Activated naive CD8-positive, alpha-beta T cell treated with anti-CD3 and anti-CD28 coated beads, Interleukin-2, amount 50 U/mL, for 24 hours (primary cell): Measurements from ENCODE around the gene FYCO1.
A peak's percentile ranks its signal among the peaks of the same experiment; 100 is the strongest.

Source experiments
- ATAC-seq: fragments of 150-1000 bp; cut with Tn5 transposase; one replicate; pipeline ENCODE4 v1.10.0; 2021
- DNase-seq: peaks from one replicate; pipeline ENCODE4 v3.0.0; 2021
- H3K27ac Mint-ChIP-seq: one replicate; pipeline ENCODE4 v1.8.0; 2021; ENCODE audit warnings: mild to moderate bottlenecking, mixed read lengths
- H3K27me3 Mint-ChIP-seq: one replicate; pipeline ENCODE4 v1.8.0; 2021; ENCODE audit warnings: mixed read lengths
- H3K36me3 Mint-ChIP-seq: one replicate; pipeline ENCODE4 v1.8.0; 2021; ENCODE audit warnings: low read depth, mixed read lengths
- H3K4me1 Mint-ChIP-seq: one replicate; pipeline ENCODE4 v1.8.0; 2021; ENCODE audit warnings: mixed read lengths
- H3K4me3 Mint-ChIP-seq: one replicate; pipeline ENCODE4 v1.8.0; 2021; ENCODE audit warnings: mild to moderate bottlenecking, moderate library complexity, mixed read lengths
- H3K9me3 Mint-ChIP-seq: one replicate; pipeline ENCODE4 v1.8.0; 2021; ENCODE audit warnings: mixed read lengths

The FYCO1 gene

GRCh38 chr3:45994419-45995235 lies 997 bp downstream of the FYCO1 start:
- H3K36me3 Mint-ChIP-seq, result peaks cover 7% of the 10 kb centered on the region
- peak; percentile 61 for DNase-seq
- peak overlapping the region; percentile 87 for H3K27ac Mint-ChIP-seq
- peak overlapping the region; percentile 82 for H3K4me3 Mint-ChIP-seq
- no peaks in the 10 kb centered on the region for H3K9me3 Mint-ChIP-seq
- H3K27me3 Mint-ChIP-seq, result peaks cover 4% of the 10 kb centered on the region
- peaks cover 52% of the 10 kb centered on the region for H3K4me1 Mint-ChIP-seq
- peak; percentile 70 for ATAC-seq

DNA sequence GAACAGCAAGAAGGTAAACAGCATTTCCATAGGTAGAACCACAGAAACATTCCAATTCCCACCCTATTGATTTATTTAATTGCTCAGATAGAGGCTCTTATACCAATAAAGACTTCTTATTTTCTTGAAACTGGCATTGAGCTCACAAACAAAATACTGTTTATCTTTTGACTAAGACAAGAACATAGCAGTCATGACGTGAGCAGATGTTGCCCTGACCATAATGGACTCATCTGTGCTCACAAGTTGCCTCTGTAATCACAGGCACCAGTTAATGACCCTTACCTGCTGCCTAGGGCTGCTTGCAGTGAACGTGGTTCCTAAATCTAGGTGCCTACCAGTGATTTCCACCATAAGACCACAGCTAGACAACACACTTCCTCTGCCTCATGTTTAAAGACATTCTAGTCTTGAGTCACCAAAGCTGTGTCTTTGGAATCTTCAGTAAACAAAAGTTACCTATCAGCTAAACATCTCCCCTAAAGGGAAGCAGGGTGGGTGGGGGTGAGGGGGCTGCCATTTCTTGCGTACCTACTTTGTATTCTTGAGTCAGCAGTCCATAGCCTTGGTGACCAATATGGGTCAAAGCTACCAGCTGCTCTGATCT lies 2.1 kb downstream of the FYCO1 start:
- Mint-ChIP-seq H3K27me3 (no peaks in the 10 kb centered on the region), H3K36me3 (peaks cover 9% of the 10 kb centered on the region), H3K27ac (peak overlapping the region; percentile 28), H3K4me3 (peak overlapping the region; percentile 20), H3K4me1 (peaks cover 63% of the 10 kb centered on the region), H3K9me3 (no peaks in the 10 kb centered on the region)
- ATAC-seq, result peak; percentile 34
- no peak for DNase-seq

GRCh38 chr3:45992821-45993221 lies 2.8 kb downstream of the FYCO1 start:
- Mint-ChIP-seq H3K4me3 (peak overlapping the region; percentile 20), H3K27ac (peak overlapping the region; percentile 28), H3K4me1 (peaks cover 69% of the 10 kb centered on the region), H3K9me3 (no peaks in the 10 kb centered on the region), H3K27me3 (no peaks in the 10 kb centered on the region), H3K36me3 (peaks cover 9% of the 10 kb centered on the region)
- no peak for ATAC-seq
- no peak for DNase-seq

GRCh38 chr3:45992133-45992729 lies 3.4 kb downstream of the FYCO1 start:
- ATAC-seq (no peak), DNase-seq (no peak)
- no peak overlapping the region for H3K27ac Mint-ChIP-seq
- no peaks in the 10 kb centered on the region for H3K9me3 Mint-ChIP-seq
- H3K27me3 Mint-ChIP-seq, result no peaks in the 10 kb centered on the region
- H3K36me3 Mint-ChIP-seq, result peaks cover 9% of the 10 kb centered on the region
- H3K4me1 Mint-ChIP-seq, result peaks cover 72% of the 10 kb centered on the region
- no peak overlapping the region for H3K4me3 Mint-ChIP-seq

DNA sequence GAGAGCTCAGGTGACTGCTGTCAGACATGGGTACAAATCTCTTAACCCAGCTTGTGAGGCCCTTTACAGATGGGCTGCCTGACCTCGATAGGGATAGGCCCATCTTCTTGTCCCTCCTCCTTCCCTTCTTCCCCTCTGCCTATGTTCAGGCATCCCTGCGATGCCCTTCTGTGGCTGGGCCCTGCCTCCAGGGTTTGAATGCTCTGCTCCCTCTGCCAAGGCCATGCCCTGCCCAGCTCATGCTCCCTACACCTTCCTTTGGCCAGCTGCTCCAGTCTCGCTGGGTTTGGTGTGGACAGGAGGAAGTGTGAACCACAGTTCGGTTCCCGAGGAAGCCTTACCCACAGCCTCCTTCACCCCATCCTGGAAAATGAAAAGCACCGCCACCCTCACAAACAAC lies 4.3 kb downstream of the FYCO1 start:
- H3K27ac Mint-ChIP-seq, result no peak overlapping the region

DNA sequence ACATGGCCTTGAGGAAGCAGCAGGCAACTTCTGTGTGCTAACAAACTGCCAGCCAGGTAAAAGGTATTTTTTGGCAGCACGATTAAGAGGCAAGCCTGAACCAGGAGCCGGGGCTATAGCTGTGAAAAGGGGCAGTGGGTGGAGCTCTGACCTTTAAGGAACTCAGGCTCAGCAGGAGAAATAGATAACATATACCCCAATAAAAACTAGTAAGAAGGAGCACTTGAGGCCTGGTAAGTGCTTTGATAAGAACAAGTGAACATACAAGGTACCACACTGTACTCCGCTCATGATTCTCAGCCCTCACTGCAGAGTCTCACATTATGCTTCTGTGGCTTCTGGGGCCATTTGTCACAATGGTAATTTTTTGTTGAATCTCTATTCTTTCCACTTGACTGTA lies 5.4 kb downstream of the FYCO1 start:
- H3K4me3 Mint-ChIP-seq, result no peak overlapping the region
- peak; percentile 10 for ATAC-seq
- H3K4me1 Mint-ChIP-seq, result peaks cover 75% of the 10 kb centered on the region
- peak overlapping the region; percentile 9 for H3K27ac Mint-ChIP-seq
- H3K27me3 Mint-ChIP-seq, result no peaks in the 10 kb centered on the region
- no peaks in the 10 kb centered on the region for H3K9me3 Mint-ChIP-seq
- H3K36me3 Mint-ChIP-seq, result peaks cover 10% of the 10 kb centered on the region
- no peak for DNase-seq

More for the DNA sequence above, 4.3 kb downstream of the FYCO1 start:
- DNase-seq (no peak), ATAC-seq (no peak)
- Mint-ChIP-seq H3K27me3 (no peaks in the 10 kb centered on the region), H3K36me3 (peaks cover 9% of the 10 kb centered on the region), H3K4me1 (peaks cover 77% of the 10 kb centered on the region), H3K9me3 (no peaks in the 10 kb centered on the region), H3K4me3 (no peak overlapping the region)

DNA sequence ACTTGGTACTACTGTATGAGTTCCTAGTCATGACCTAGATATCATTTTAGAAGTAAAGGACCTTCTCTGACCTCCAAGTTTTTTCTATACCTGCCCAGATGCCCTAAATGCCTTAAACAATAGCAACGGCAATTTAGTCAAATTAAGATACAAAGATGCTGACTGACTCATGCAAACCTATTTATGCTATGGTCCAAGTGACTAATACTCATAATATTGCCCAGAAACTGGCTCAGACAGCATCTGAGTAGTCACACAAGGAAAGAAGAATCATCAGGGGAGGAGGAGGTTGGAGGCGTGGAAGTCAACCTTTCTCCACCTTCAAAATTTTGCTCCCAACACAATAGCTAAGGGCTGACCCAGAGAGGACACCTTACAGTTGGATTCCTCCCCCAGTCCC lies 6.8 kb downstream of the FYCO1 start:
- H3K4me1 Mint-ChIP-seq, result peaks cover 70% of the 10 kb centered on the region
- no peaks in the 10 kb centered on the region for H3K27me3 Mint-ChIP-seq
- no peak overlapping the region for H3K4me3 Mint-ChIP-seq
- no peak for DNase-seq
- ATAC-seq, result peak; percentile 59
- no peak overlapping the region for H3K27ac Mint-ChIP-seq
- H3K36me3 Mint-ChIP-seq, result peaks cover 21% of the 10 kb centered on the region
- no peaks in the 10 kb centered on the region for H3K9me3 Mint-ChIP-seq

GRCh38 chr3:45988362-45988761 lies 7.3 kb downstream of the FYCO1 start:
- DNase-seq (no peak), ATAC-seq (no peak)
- Mint-ChIP-seq H3K9me3 (no peaks in the 10 kb centered on the region), H3K27ac (peak overlapping the region; percentile 40), H3K36me3 (peaks cover 25% of the 10 kb centered on the region), H3K4me3 (no peak overlapping the region), H3K4me1 (peaks cover 65% of the 10 kb centered on the region), H3K27me3 (no peaks in the 10 kb centered on the region)

DNA sequence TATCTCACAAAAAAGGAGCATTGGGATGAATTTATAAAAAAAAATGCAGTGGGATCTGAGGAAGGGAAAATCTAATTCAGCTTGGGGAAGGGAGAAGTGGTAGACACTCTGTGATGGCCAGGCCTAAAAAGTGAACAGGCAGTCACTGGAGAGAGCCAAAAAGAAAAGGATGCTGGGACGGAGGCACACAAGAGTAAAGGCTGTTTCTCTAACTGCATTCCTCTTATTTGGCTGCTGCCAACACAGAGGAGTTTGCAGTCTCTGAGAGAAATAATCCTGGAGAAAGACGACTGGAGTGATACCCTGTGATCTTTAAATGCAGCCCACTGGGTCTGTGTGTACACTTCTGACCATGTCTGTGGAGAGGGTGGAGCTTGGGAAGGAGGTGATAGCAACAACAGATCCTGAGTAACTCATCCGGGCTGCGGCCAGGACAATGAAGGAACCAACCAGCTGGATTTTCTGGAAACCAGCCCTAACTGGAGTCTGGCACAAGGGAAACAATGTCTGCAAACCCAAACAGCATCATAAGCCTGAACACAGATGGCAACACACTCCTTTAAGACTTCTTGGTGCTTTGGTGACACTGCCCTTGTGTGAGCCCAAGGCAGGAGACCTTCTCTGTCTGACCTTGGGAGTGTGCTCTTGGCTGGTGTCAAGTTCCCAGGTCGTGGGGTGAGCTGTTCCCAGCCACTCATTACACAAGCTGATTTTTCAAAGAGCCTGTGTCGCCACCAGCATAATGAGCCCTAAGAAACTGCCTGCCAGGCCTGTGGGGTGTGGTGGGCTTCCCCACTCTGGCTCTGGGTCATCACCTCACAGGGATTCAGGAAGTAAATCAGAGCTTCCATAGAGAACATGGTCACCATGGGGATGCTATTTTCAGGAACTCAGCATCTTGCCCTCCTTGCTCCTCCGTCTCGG lies 8.0 kb downstream of the FYCO1 start:
- H3K4me3 Mint-ChIP-seq, result no peak overlapping the region
- H3K9me3 Mint-ChIP-seq, result no peaks in the 10 kb centered on the region
- ATAC-seq (no peak), DNase-seq (no peak)
- H3K36me3 Mint-ChIP-seq, result peaks cover 33% of the 10 kb centered on the region
- H3K4me1 Mint-ChIP-seq, result peaks cover 58% of the 10 kb centered on the region
- H3K27me3 Mint-ChIP-seq, result no peaks in the 10 kb centered on the region
- peak overlapping the region; percentile 40 for H3K27ac Mint-ChIP-seq

DNA sequence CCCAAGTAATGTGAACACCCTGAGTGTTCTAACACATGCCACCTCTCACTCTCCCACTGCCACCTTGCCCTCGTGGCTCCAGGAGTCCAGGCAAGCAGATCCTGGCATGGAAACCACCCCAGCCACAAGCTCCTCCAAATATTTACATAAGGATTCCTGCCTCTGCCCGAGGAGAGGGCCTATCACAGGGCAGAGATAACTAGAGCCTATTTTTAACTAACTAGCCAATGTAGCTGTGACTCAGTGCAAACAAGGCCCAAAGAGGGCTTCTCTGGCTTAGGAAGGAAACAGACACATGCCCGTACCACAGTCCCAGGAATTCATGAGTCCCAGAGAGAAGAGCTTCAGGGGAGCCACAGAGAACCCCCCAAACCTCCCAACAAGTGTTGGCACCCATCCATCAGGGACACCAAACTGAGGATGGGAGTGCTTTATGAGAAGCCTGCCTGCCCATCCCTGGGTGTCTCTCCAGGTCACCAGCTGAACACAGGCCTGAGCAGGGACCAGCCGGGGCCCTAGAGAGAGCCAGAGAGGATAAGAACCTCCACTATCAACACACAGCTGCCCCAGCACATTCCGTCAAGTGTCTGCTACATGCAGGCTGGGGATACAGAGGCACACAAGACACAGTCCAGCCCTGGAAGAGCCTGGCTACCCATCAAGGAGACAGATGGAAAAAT lies 9.2 kb downstream of the FYCO1 start:
- no peak overlapping the region for H3K27ac Mint-ChIP-seq
- ATAC-seq, result no peak
- H3K4me3 Mint-ChIP-seq, result no peak overlapping the region
- H3K27me3 Mint-ChIP-seq, result no peaks in the 10 kb centered on the region
- H3K36me3 Mint-ChIP-seq, result peaks cover 34% of the 10 kb centered on the region
- H3K4me1 Mint-ChIP-seq, result peaks cover 54% of the 10 kb centered on the region
- H3K9me3 Mint-ChIP-seq, result no peaks in the 10 kb centered on the region
- DNase-seq, result no peak

- Mint-ChIP-seq H3K9me3 (no peaks in the 10 kb centered on the region), H3K36me3 (peaks cover 36% of the 10 kb centered on the region), H3K4me3 (no peak overlapping the region), H3K27ac (no peak overlapping the region), H3K27me3 (no peaks in the 10 kb centered on the region), H3K4me1 (peaks cover 59% of the 10 kb centered on the region)
- no peak for DNase-seq
- no peak for ATAC-seq
These were observed 9.9 kb downstream of the FYCO1 start for GRCh38 chr3:45985532-45986302.

DNA sequence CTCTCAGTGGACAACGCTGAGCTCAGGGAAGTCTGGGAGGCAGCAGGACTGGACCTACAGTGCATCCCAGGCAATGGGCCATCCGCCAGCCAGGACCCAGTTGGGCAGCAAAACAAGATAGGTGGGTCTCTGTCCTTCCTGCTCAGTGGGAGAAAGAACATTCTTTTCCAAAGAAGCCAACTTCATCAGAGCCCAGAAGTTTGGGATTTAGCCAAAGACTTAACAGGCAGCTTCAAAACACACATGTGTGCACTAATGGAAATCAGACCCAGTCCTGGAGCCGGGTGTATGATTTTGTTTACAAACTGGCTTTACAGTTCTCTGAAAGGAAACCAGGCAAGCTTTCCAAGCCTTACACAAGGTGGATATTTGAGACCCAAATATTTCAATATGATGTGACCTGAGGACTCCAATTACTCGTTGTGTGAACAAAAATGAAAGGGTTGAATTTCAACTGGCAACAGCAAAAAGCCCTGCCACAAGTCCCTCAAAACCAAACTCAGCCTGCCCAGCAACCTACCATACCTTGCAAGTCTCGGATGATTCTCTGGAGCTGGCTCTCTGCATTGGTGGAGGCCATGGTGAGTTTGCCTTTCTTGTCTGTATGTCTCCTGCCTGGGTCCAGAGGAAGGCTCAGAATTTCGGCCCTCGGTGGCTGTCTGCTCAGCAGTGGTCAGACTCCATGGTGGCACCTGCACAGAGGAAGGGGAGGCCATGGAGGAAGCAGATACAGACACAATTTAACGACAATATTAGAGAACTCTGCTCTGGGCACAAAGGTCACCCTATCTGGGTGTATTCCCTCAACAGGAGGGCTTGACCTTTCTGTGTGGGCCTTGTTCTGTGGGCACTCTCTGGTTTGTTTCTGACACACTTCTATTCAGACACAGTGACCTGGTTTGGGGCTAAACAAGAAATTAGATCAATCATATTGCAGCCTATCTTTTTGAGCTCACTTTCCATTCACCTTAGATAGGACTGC lies 11.0 kb downstream of the FYCO1 start:
- Mint-ChIP-seq H3K4me3 (no peak overlapping the region), H3K9me3 (no peaks in the 10 kb centered on the region), H3K36me3 (peaks cover 39% of the 10 kb centered on the region), H3K27ac (no peak overlapping the region), H3K4me1 (peaks cover 59% of the 10 kb centered on the region), H3K27me3 (no peaks in the 10 kb centered on the region)
- ATAC-seq, result no peak
- DNase-seq, result no peak
